K562 (cell line): ENCODE data around the gene B3GNT9. TPM values are rescaled to one million over a fixed set of nuclear protein-coding genes. Genes with fewer than 3 reads are reported as not detected.
A peak's percentile ranks its signal among the peaks of the same experiment; 100 is the strongest.

Experiments
- ATAC-seq: fragments of 200-7000 bp; cut with Tn5 transposase; 3 replicates; pipeline ENCODE4 v1.9.1; 2020; ENCODE audit warnings: moderate library complexity
- BruUV-seq: library from RNA; stranded (reverse); fragments of 400-500 nt; replicated peaks from 2 replicates; lab custom pipeline; 2021; lab: Mats Ljungman, UMichigan
- CTCF ChIA-PET: fragments of 300-600 bp; formaldehyde crosslinking; extraction: SDS; loops from one replicate; lab custom pipeline; 2021; ENCODE audit warnings: low intra/inter-chr PET ratio; lab: Yijun Ruan, JAX
- POLR2A ChIA-PET: fragments of 300-600, 350-650 bp; sonication (Branson Sonifier 250); formaldehyde crosslinking; extraction: SDS; loops from one replicate; lab custom pipeline; 2021; ENCODE audit warnings: antibody characterized with exemption, inconsistent platforms; lab: Yijun Ruan, JAX
- DNase-seq, 4 experiments: peaks; one replicate each; pipeline versions ENCODE4 v3.0.0 to v3.0.0-alpha.2; 2011 to 2018; ENCODE audit warnings: low spot score in 3 of 4, mixed read lengths in 3 of 4; ENCODE audit errors: extremely low read depth in 1 of 4
- FAIRE-seq: peaks from 2 replicates; lab custom pipeline; 2011; peaks lifted over from hg19 to GRCh38; lab: Jason Lieb, UNC
- H2AFZ ChIP-seq: 2 replicates; pipeline ENCODE4 v1.6.0; 2011; ENCODE audit warnings: low read depth, low read length, control low read depth, inconsistent platforms
- H3K27ac ChIP-seq: fragments of 200-600 bp; 3 replicates; pipeline ENCODE4 v1.8.0; 2011; ENCODE audit warnings: low read depth, mild to moderate bottlenecking, control low read depth, inconsistent platforms, low read length, moderate library complexity, mixed read lengths; ENCODE audit errors: extremely low read depth
- H3K27me3 ChIP-seq, 2 experiments: fragments of 300-600 bp in 1 of 2; 2 replicates in 1 of 2; 3 replicates in 1 of 2; pipeline versions ENCODE4 v1.6.0 to v1.8.0; 2011; ENCODE audit warnings: inconsistent platforms in 2 of 2, low read length in 2 of 2, mild to moderate bottlenecking in 1 of 2, mixed read lengths in 1 of 2, moderate library complexity in 1 of 2; ENCODE audit not compliant: control insufficient read depth in 2 of 2, insufficient read depth in 2 of 2
- H3K36me3 ChIP-seq: fragments of 300-600 bp; 3 replicates; pipeline ENCODE4 v1.8.0; 2011; ENCODE audit warnings: mild to moderate bottlenecking, low read length, inconsistent platforms; ENCODE audit not compliant: control insufficient read depth, insufficient read depth
- H3K4me1 ChIP-seq, 2 experiments: fragments of 200-600 bp in 1 of 2; replicated peaks in 1 of 2; 2 replicates in 1 of 2; 3 replicates in 1 of 2; pipeline versions ENCODE4 v1.5.1 to v1.8.0; 2011; ENCODE audit warnings: inconsistent platforms in 2 of 2, low read length in 2 of 2, mild to moderate bottlenecking in 1 of 2, mixed read lengths in 1 of 2, moderate library complexity in 1 of 2; ENCODE audit not compliant: control insufficient read depth in 2 of 2, insufficient read depth in 2 of 2
- H3K4me2 ChIP-seq: 2 replicates; pipeline ENCODE4 v1.6.1; 2011; ENCODE audit warnings: low read length, control low read depth, inconsistent platforms, mixed read lengths; ENCODE audit not compliant: insufficient read depth
- H3K4me3 ChIP-seq: fragments of 200-600 bp; sonication (generic), shearing (Covaris generic); 2 replicates; pipeline ENCODE4 v1.5.1; 2016; ENCODE audit warnings: control low read depth, inconsistent platforms
- H3K79me2 ChIP-seq: fragments of 200-600 bp; 3 replicates; pipeline ENCODE4 v1.8.0; 2011; ENCODE audit warnings: low read length, inconsistent platforms; ENCODE audit not compliant: control insufficient read depth, insufficient read depth
- H3K9ac ChIP-seq, 2 experiments: 2 replicates each; pipeline versions ENCODE4 v1.6.0 to v1.6.1; 2011; ENCODE audit warnings: low read depth in 2 of 2, low read length in 2 of 2, control low read depth in 1 of 2, inconsistent platforms in 1 of 2, mild to moderate bottlenecking in 1 of 2, mixed read lengths in 1 of 2; ENCODE audit not compliant: insufficient read depth in 1 of 2
- H3K9me1 ChIP-seq: one replicate; pipeline ENCODE4 v1.6.0; 2011; ENCODE audit warnings: inconsistent platforms, mild to moderate bottlenecking, low read length, moderate library complexity; ENCODE audit not compliant: control insufficient read depth, insufficient read depth
- H3K9me3 ChIP-seq: replicated peaks from 2 replicates; pipeline ENCODE4 v1.5.1; 2011; ENCODE audit warnings: low read depth, low read length, inconsistent platforms; ENCODE audit not compliant: control insufficient read depth, insufficient read depth
- H4K20me1 ChIP-seq: replicated peaks from 2 replicates; pipeline ENCODE4 v1.6.1; 2011; ENCODE audit warnings: low read length, inconsistent platforms, mixed read lengths; ENCODE audit not compliant: control insufficient read depth, insufficient read depth
- GABPB1 ChIP-seq: sonication (generic); formaldehyde crosslinking; IDR thresholded peaks from 2 replicates; pipeline ENCODE4 v1.8.0; 2022; ENCODE audit warnings: mild to moderate bottlenecking, missing genetic modification reagents
- KLF13 ChIP-seq: fragments of 450-650 bp; IDR thresholded peaks from 2 replicates; pipeline ENCODE4 v1.6.1; 2016; ENCODE audit warnings: missing genetic modification characterization, low read depth, mild to moderate bottlenecking, missing compliant biosample characterization, moderate library complexity, borderline replicate concordance
- MTA1 ChIP-seq: fragments of 450-650 bp; IDR thresholded peaks from 2 replicates; pipeline ENCODE4 v1.6.1; 2017; ENCODE audit warnings: borderline replicate concordance
- NCOR1 ChIP-seq: fragments of 450-650 bp; IDR thresholded peaks from 2 replicates; pipeline ENCODE4 v1.6.1; 2016; ENCODE audit warnings: mild to moderate bottlenecking, moderate library complexity
- PPARD ChIP-seq: fragments of 250-450 bp; sonication (Bioruptor Pico); IDR thresholded peaks from 2 replicates; pipeline ENCODE4 v1.8.0; 2022; ENCODE audit warnings: inconsistent platforms, mild to moderate bottlenecking, moderate library complexity
- PRMT5 ChIP-seq: sonication (generic); formaldehyde crosslinking; IDR thresholded peaks from 2 replicates; pipeline ENCODE4 v1.5.0; 2020; ENCODE audit warnings: missing genetic modification reagents
- SIN3A ChIP-seq, 2 experiments: fragments of 150-350 bp in 1 of 2; IDR thresholded peaks; 2 replicates each; pipeline ENCODE4 v1.6.1; 2011 to 2016; ENCODE audit warnings: borderline replicate concordance in 2 of 2, low read depth in 2 of 2, low read length in 2 of 2, mild to moderate bottlenecking in 2 of 2, moderate library complexity in 2 of 2; ENCODE audit not compliant: control insufficient read depth in 1 of 2
- SMARCC2 ChIP-seq: fragments of 450-650 bp; IDR thresholded peaks from 2 replicates; pipeline ENCODE4 v1.6.1; 2017; ENCODE audit warnings: antibody characterized with exemption, moderate library complexity, mild to moderate bottlenecking, low read depth
- ZBTB17 ChIP-seq: fragments of 450-650 bp; formaldehyde crosslinking; IDR thresholded peaks from 2 replicates; pipeline ENCODE4 v1.4.0; 2020; ENCODE audit warnings: mild to moderate bottlenecking
- ZNF174 ChIP-seq: fragments of 250-450 bp; sonication (Bioruptor Pico); IDR thresholded peaks from 2 replicates; pipeline ENCODE4 v1.4.0; 2020; ENCODE audit warnings: mild to moderate bottlenecking
- ZNF311 ChIP-seq: fragments of 250-450 bp; sonication (Bioruptor Pico); IDR thresholded peaks from 2 replicates; pipeline ENCODE4 v1.4.0; 2020; ENCODE audit warnings: mild to moderate bottlenecking, moderate library complexity
- ZNF316 ChIP-seq: fragments of 450-650 bp; IDR thresholded peaks from 2 replicates; pipeline ENCODE4 v1.6.1; 2016
- WGBS: fragments of 100-300 bp; shearing (Covaris generic); methylation state at CpG from one replicate; pipeline ENCODE4 v1.1.6; 2016; ENCODE audit warnings: low coverage, mixed read lengths; ENCODE audit not compliant: insufficient coverage; ENCODE audit errors: missing lambda C conversion rate; 5-methylcytosine and 5-hydroxymethylcytosine counted together
- in situ Hi-C: fragments of 300-500 bp; cut with MboI; formaldehyde crosslinking; loops from 4 replicates; pipeline ENCODE4 v1.15.0; 2018; ENCODE audit warnings: inconsistent platforms, mixed read lengths
- intact Hi-C: fragments of 100-400 bp; cut with micrococcal nuclease; formaldehyde crosslinking; loops from 2 replicates; pipeline ENCODE4 v1.14.2; 2022
- polyA plus RNA-seq, 8 experiments: library from polyadenylated mRNA; depleted of rRNA in 4 of 8; stranded (reverse) in 5 of 8; unstranded in 3 of 8; fragments of >200 nt; fragmentation: Nextera tagmentation in 2 of 8; fragmentation: Illumina TruSeq in 1 of 8; extraction: Ambion mirVana in 2 of 8; extraction: Trizol in 1 of 8; gene quantifications; 2 replicates each; pipeline versions ENCODE4 v1.2.1 to v1.2.3, GENCODE V29; 2011 to 2014; ENCODE audit warnings: inconsistent platforms in 1 of 8, missing spikeins in 1 of 8
- total RNA-seq, 7 experiments: library from RNA; depleted of rRNA in 6 of 7; stranded (reverse); fragments of >200 nt in 6 of 7; fragmentation: Illumina TruSeq in 2 of 7; extraction: Trizol in 2 of 7; gene quantifications; 2 replicates each; pipeline versions ENCODE4 v1.2.1 to v1.2.3, GENCODE V29; 2011 to 2021; ENCODE audit warnings: low replicate concordance in 1 of 7
- TF ChIP-seq, protein P1 (sequence below): fragments of 450-650 bp; formaldehyde crosslinking; IDR thresholded peaks from 2 replicates; pipeline ENCODE4 v1.4.0; 2020; ENCODE audit warnings: mild to moderate bottlenecking, moderate library complexity
- TF ChIP-seq, protein P2 (sequence below): sonication (generic); formaldehyde crosslinking; IDR thresholded peaks from 2 replicates; pipeline ENCODE4 v1.8.1; 2023; ENCODE audit warnings: mild to moderate bottlenecking, missing genetic modification reagents
- TF ChIP-seq, protein P3 (sequence below): fragments of 250-450 bp; sonication (Bioruptor Pico); IDR thresholded peaks from 2 replicates; pipeline ENCODE4 v1.4.0; 2020; ENCODE audit warnings: mild to moderate bottlenecking, moderate library complexity

B3GNT9 gene
- total and polyA plus RNA-seq, 9 of the 15 experiments (the other 6 are each of a cell fraction or from before 2014, with no cell fraction given): 0.01 to 1.8 (median 1.1) TPM; not detected in 1

DNA sequence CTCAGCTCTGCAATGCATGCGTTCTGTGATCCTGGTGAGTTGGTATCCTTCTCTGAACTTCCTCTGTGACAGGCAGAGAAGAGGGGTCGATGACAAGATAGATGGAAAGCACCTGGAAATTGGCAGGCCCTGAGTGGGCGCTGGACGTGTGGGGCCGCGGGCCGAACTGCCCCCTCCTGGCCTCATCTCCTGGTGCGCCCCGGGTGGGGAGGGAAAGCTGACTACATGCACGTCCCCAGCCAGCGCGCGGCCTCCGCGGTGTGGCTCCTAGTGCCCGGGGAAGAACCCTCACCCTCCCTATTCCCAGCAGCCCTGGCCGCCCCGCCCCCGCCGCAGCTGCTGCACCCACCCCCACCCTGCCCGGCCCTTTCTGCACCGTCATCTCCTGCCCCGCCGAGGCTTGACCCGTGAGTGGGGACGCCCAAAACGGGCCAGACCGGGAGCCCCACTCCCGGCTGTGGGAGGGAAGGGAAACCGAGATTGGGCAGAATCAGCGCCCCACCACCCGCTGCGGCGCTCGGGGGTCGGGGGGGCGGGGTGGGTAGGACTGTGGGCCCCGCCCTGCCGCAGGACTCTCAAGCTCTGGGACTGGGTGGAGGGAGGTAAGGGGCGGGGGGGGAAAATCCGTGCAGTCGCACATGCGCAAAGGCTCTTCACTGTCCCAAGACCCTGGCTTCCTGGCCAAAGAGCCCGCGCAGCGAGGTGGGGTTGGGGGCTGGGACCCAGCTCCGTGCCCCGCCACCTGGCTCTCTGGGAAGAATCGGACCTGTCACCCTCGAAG is 19.6 kb upstream of the B3GNT9 start, which contains the start of gene NOL3:
NOL3 (plus strand) TSS at position 371 of the 781 bp plus-strand sequence.
- ChIA-PET CTCF (no interaction called here), POLR2A (interaction anchor here (0.5 to 1.2 kb wide), 5 partner anchors 10 to 611 kb away, joined by 3 to 5 read pairs (median 4); partner anchors contain the start of gene NAE1)
- Histone ChIP-seq H3K9ac (peak within 1 kb of the TSS; percentile 69 to 85), H2AFZ (peak within 1 kb of the TSS; percentile 82), H3K9me3 (no peaks in the 10 kb centered on the region), H3K79me2 (no peaks in the 10 kb centered on the region), H4K20me1 (no peaks in the 10 kb centered on the region), H3K27ac (peak within 1 kb of the TSS; percentile 68), H3K36me3 (peaks cover 8% of the 10 kb centered on the region; the same call in 2 of the 3 replicates), H3K4me1 (peaks cover 20 to 62% of the 10 kb centered on the region in 2 experiments; a peak in 4 of 5 replicates), H3K4me3 (peak within 1 kb of the TSS; percentile 36), H3K27me3 (no peaks in the 10 kb centered on the region), H3K4me2 (peak within 1 kb of the TSS; percentile 92), H3K9me1 (no peaks in the 10 kb centered on the region)
- BruUV-seq: no TSS peak
- ATAC-seq (peak; percentile 90), DNase-seq (peak; percentile 87 to 94 (median 91)), FAIRE-seq (peak; percentile 48)
- in situ Hi-C loops (loop anchor here (25.0 kb wide), 1 partner anchor 208 kb away; the partner anchor contains the start of gene CES3), intact Hi-C loops (no loop called here)
- WGBS: 4% methylated on average over 4 of the region's 50 CpGs
- TF ChIP-seq, protein P1, sequence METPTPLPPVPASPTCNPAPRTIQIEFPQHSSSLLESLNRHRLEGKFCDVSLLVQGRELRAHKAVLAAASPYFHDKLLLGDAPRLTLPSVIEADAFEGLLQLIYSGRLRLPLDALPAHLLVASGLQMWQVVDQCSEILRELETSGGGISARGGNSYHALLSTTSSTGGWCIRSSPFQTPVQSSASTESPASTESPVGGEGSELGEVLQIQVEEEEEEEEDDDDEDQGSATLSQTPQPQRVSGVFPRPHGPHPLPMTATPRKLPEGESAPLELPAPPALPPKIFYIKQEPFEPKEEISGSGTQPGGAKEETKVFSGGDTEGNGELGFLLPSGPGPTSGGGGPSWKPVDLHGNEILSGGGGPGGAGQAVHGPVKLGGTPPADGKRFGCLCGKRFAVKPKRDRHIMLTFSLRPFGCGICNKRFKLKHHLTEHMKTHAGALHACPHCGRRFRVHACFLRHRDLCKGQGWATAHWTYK: no peak
- TF ChIP-seq PPARD: no peak
- 0 out of 4 replicates have a peak, but pooled peaks have one; percentile 22 to 51 for TF ChIP-seq SIN3A (IDR thresholded peaks at IDR 0.05; ENCODE audit: borderline replicate concordance in 2 of 2, control insufficient read depth in 1 of 2, low read depth in 2 of 2, low read length in 2 of 2)
- no peak for TF ChIP-seq SMARCC2
- TF ChIP-seq, protein P2, sequence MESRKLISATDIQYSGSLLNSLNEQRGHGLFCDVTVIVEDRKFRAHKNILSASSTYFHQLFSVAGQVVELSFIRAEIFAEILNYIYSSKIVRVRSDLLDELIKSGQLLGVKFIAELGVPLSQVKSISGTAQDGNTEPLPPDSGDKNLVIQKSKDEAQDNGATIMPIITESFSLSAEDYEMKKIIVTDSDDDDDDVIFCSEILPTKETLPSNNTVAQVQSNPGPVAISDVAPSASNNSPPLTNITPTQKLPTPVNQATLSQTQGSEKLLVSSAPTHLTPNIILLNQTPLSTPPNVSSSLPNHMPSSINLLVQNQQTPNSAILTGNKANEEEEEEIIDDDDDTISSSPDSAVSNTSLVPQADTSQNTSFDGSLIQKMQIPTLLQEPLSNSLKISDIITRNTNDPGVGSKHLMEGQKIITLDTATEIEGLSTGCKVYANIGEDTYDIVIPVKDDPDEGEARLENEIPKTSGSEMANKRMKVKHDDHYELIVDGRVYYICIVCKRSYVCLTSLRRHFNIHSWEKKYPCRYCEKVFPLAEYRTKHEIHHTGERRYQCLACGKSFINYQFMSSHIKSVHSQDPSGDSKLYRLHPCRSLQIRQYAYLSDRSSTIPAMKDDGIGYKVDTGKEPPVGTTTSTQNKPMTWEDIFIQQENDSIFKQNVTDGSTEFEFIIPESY: no peak
- TF ChIP-seq, protein P3, sequence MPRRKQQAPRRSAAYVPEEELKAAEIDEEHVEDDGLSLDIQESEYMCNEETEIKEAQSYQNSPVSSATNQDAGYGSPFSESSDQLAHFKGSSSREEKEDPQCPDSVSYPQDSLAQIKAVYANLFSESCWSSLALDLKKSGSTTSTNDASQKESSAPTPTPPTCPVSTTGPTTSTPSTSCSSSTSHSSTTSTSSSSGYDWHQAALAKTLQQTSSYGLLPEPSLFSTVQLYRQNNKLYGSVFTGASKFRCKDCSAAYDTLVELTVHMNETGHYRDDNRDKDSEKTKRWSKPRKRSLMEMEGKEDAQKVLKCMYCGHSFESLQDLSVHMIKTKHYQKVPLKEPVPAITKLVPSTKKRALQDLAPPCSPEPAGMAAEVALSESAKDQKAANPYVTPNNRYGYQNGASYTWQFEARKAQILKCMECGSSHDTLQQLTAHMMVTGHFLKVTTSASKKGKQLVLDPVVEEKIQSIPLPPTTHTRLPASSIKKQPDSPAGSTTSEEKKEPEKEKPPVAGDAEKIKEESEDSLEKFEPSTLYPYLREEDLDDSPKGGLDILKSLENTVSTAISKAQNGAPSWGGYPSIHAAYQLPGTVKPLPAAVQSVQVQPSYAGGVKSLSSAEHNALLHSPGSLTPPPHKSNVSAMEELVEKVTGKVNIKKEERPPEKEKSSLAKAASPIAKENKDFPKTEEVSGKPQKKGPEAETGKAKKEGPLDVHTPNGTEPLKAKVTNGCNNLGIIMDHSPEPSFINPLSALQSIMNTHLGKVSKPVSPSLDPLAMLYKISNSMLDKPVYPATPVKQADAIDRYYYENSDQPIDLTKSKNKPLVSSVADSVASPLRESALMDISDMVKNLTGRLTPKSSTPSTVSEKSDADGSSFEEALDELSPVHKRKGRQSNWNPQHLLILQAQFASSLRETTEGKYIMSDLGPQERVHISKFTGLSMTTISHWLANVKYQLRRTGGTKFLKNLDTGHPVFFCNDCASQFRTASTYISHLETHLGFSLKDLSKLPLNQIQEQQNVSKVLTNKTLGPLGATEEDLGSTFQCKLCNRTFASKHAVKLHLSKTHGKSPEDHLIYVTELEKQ (CRISPR knock-in tag): no peak
- no peak for TF ChIP-seq GABPB1 (CRISPR knock-in tag)
- TF ChIP-seq MTA1: no peak
- TF ChIP-seq ZBTB17 (CRISPR knock-in tag): no peak
- no peak for TF ChIP-seq PRMT5 (CRISPR knock-in tag)
- no peak for TF ChIP-seq ZNF311 (CRISPR knock-in tag)
- peak; percentile 57 for TF ChIP-seq NCOR1
- TF ChIP-seq ZNF316: peak; percentile 75
- TF ChIP-seq KLF13 (tag): no peak
- TF ChIP-seq ZNF174 (CRISPR knock-in tag): no peak
